ENCODE measurements around the gene NEK1. TPM values are rescaled to one million over a fixed set of nuclear protein-coding genes. Genes with fewer than 3 reads are reported as not detected.

Gene NEK1
- total RNA-seq, 1 experiment from 2014 or later, result 12.3 TPM

DNA sequence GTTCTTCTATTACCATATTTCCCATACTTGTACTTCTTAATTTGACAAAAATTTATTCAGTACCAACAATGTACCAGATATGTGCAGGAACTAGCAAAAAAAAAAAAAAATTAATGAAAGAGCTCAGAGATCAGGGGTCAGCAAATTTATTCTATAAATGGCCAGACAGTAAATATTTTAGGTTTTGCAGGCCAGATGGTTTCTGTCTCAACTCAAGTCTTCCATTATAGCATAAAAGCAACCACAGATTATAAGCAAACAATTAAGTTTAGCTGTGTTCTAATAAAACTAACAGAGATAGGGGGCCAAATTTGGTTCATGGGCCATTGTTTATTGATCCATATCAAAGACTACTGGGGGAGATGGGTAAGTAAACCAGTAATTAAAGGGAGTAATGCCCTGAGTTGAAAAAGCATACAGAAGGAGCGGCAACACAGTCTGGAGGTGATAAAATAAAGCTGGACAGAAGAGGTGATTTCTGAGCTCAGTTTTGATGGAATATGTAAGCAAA, 19.3 kb downstream of the NEK1 start:
- no peaks in the 10 kb centered on the region for H3K9me3 ChIP-seq (ENCODE audit: control insufficient read depth, low read depth, low read length)
- WGBS (ENCODE audit: extremely low coverage, insufficient read length, low lambda C conversion rate), result no CpG with 5 or more reads among the region's 1 CpG
- H2BK5ac ChIP-seq (ENCODE audit: insufficient read length, low read length), result no peak overlapping the region

More for the DNA sequence above, 19.3 kb downstream of the NEK1 start:
- Histone ChIP-seq H3K14ac (ENCODE audit: insufficient read depth, low read length) (no peak overlapping the region), H3K79me2 (ENCODE audit: insufficient read depth, low read length) (no peaks in the 10 kb centered on the region), H4K91ac (ENCODE audit: insufficient read length, low read depth, low read length) (no peak overlapping the region), H3K9ac (ENCODE audit: extremely low read depth, insufficient read length, low read length) (no peak overlapping the region), H3K4ac (ENCODE audit: low read depth, low read length) (no peak overlapping the region), H4K20me1 (ENCODE audit: control insufficient read depth, insufficient read depth, insufficient read length) (no peaks in the 10 kb centered on the region), H2BK15ac (ENCODE audit: low read depth, low read length) (no peak overlapping the region), H3K27ac (ENCODE audit: insufficient read length, low read depth, low read length) (no peak overlapping the region), H4K5ac (ENCODE audit: insufficient read length, low read depth, low read length) (no peak overlapping the region), H3K18ac (ENCODE audit: insufficient read length, low read depth, low read length) (no peak overlapping the region), H3T11ph (ENCODE audit: low read length) (no peak overlapping the region), H2BK120ac (ENCODE audit: low read depth, low read length, poor library complexity, severe bottlenecking) (no peak overlapping the region), H3K27me3 (ENCODE audit: insufficient read depth, low read length) (no peaks in the 10 kb centered on the region), H2BK20ac (ENCODE audit: low read depth, low read length, poor library complexity, severe bottlenecking) (no peak overlapping the region), H2AFZ (ENCODE audit: low read length) (no peak overlapping the region), H2BK12ac (ENCODE audit: insufficient read length, low read depth, low read length) (no peak overlapping the region), H3K23me2 (ENCODE audit: insufficient read length, low read depth, low read length, poor library complexity, severe bottlenecking) (no peaks in the 10 kb centered on the region), H3K23ac (ENCODE audit: insufficient read length, low read depth, low read length) (no peak overlapping the region), H3K4me1 (ENCODE audit: insufficient read depth, low read length) (no peaks in the 10 kb centered on the region), H3K56ac (ENCODE audit: insufficient read length, low read depth, low read length) (no peak overlapping the region), H3K79me1 (ENCODE audit: insufficient read depth, low read depth, low read length, poor library complexity, severe bottlenecking) (no peaks in the 10 kb centered on the region), H4K8ac (replicated peaks; ENCODE audit: insufficient read length, low read depth, low read length) (no peak overlapping the region), H3K4me2 (ENCODE audit: insufficient read depth, insufficient read length, low read length) (no peak overlapping the region), H2AK5ac (ENCODE audit: insufficient read length, low read length) (no peak overlapping the region)
- DNase-seq, result no peak
- H3K4me3 Mint-ChIP-seq, result no peak overlapping the region
- H3K36me3 Mint-ChIP-seq (ENCODE audit: insufficient read depth in 1 of 3, low read depth in 3 of 3), result peaks cover 0 to 8% (median 0%) of the 10 kb centered on the region in 3 experiments; a peak in 3 of 7 replicates
- no peaks in the 10 kb centered on the region for H3K4me1 Mint-ChIP-seq
- no peaks in the 10 kb centered on the region for H3K27me3 Mint-ChIP-seq (ENCODE audit: low read depth)
- peak overlapping the region in 1 of 3 experiments; percentile 44; a peak in 1 of 7 replicates for H3K27ac Mint-ChIP-seq
- H3K9me3 Mint-ChIP-seq, result no peaks in the 10 kb centered on the region
- no peak for TF ChIP-seq CTCF (conservative IDR thresholded peaks at IDR 0.05)

All from H9 (cell line).